Rectal smooth muscle tissue (tissue), 1 donor: ENCODE results near the gene SLIT2.

ENCODE experiments used
- H3K27ac ChIP-seq: one replicate; pipeline ENCODE4 v1.7.0; 2013; ENCODE audit warnings: low read depth, low read length, inconsistent platforms
- H3K27me3 ChIP-seq: one replicate; pipeline ENCODE4 v1.7.0; 2013; ENCODE audit warnings: low read length; ENCODE audit not compliant: control insufficient read depth, insufficient read depth
- H3K36me3 ChIP-seq: one replicate; pipeline ENCODE4 v1.7.0; 2013; ENCODE audit warnings: low read length; ENCODE audit not compliant: control insufficient read depth, insufficient read depth
- H3K4me1 ChIP-seq: one replicate; pipeline ENCODE4 v1.7.0; 2013; ENCODE audit warnings: low read length; ENCODE audit not compliant: control insufficient read depth, insufficient read depth
- H3K4me3 ChIP-seq: one replicate; pipeline ENCODE4 v1.7.0; 2013; ENCODE audit warnings: low read length
- H3K9ac ChIP-seq: one replicate; pipeline ENCODE4 v1.7.0; 2013; ENCODE audit warnings: low read length

The SLIT2 gene

GRCh38 chr4:20251796-20252655 lies at the start of gene SLIT2:
Gene SLIT2, plus strand, starts transcription at chr4:20251905. Its CDS starts 1,911 bp downstream, at chr4:20253816.
- Histone ChIP-seq H3K36me3 (no peaks in the 10 kb centered on the region), H3K9ac (no peak within 1 kb of the TSS), H3K27me3 (no peaks in the 10 kb centered on the region), H3K4me3 (peak within 1 kb of the TSS; percentile 85), H3K27ac (peak within 1 kb of the TSS; percentile 61), H3K4me1 (peaks cover 2% of the 10 kb centered on the region)

- Histone ChIP-seq H3K27ac (no peak overlapping the region), H3K4me1 (no peaks in the 10 kb centered on the region), H3K9ac (no peak overlapping the region), H3K4me3 (no peak overlapping the region), H3K36me3 (no peaks in the 10 kb centered on the region), H3K27me3 (no peaks in the 10 kb centered on the region)
Observed at GRCh38 chr4:20203508-20203907, 48.2 kb upstream of the SLIT2 start.

- Histone ChIP-seq H3K27me3 (no peaks in the 10 kb centered on the region), H3K27ac (no peak overlapping the region), H3K4me1 (no peaks in the 10 kb centered on the region), H3K4me3 (no peak overlapping the region), H3K36me3 (no peaks in the 10 kb centered on the region), H3K9ac (no peak overlapping the region)
Observed at GRCh38 chr4:20217521-20217920, 34.2 kb upstream of the SLIT2 start.

- no peak overlapping the region for H3K27ac ChIP-seq
- no peaks in the 10 kb centered on the region for H3K4me1 ChIP-seq
- no peaks in the 10 kb centered on the region for H3K27me3 ChIP-seq
- no peaks in the 10 kb centered on the region for H3K36me3 ChIP-seq
- H3K9ac ChIP-seq: no peak overlapping the region
- no peak overlapping the region for H3K4me3 ChIP-seq
Observed at GRCh38 chr4:20217951-20218350, 33.8 kb upstream of the SLIT2 start.

GRCh38 chr4:20219521-20219920 lies 32.2 kb upstream of the SLIT2 start:
- no peaks in the 10 kb centered on the region for H3K36me3 ChIP-seq
- no peaks in the 10 kb centered on the region for H3K27me3 ChIP-seq
- no peak overlapping the region for H3K4me3 ChIP-seq
- no peak overlapping the region for H3K27ac ChIP-seq
- no peaks in the 10 kb centered on the region for H3K4me1 ChIP-seq
- no peak overlapping the region for H3K9ac ChIP-seq

GRCh38 chr4:20237894-20238537 lies 13.7 kb upstream of the SLIT2 start:
- H3K4me1 ChIP-seq: no peaks in the 10 kb centered on the region
- no peak overlapping the region for H3K27ac ChIP-seq
- no peak overlapping the region for H3K9ac ChIP-seq
- H3K27me3 ChIP-seq: no peaks in the 10 kb centered on the region
- no peak overlapping the region for H3K4me3 ChIP-seq
- no peaks in the 10 kb centered on the region for H3K36me3 ChIP-seq

GRCh38 chr4:20248155-20248558 lies 3.5 kb upstream of the SLIT2 start:
- Histone ChIP-seq H3K36me3 (no peaks in the 10 kb centered on the region), H3K27me3 (no peaks in the 10 kb centered on the region), H3K9ac (no peak overlapping the region), H3K4me1 (no peaks in the 10 kb centered on the region), H3K27ac (no peak overlapping the region), H3K4me3 (no peak overlapping the region)

GRCh38 chr4:20249333-20249732 lies 2.4 kb upstream of the SLIT2 start:
- Histone ChIP-seq H3K9ac (no peak overlapping the region), H3K4me3 (no peak overlapping the region), H3K4me1 (no peaks in the 10 kb centered on the region), H3K27ac (no peak overlapping the region), H3K36me3 (no peaks in the 10 kb centered on the region), H3K27me3 (no peaks in the 10 kb centered on the region)

- H3K9ac ChIP-seq: no peak overlapping the region
- peak overlapping the region; percentile 61 for H3K27ac ChIP-seq
- peak overlapping the region; percentile 66 for H3K4me3 ChIP-seq
- no peaks in the 10 kb centered on the region for H3K27me3 ChIP-seq
- no peaks in the 10 kb centered on the region for H3K36me3 ChIP-seq
- H3K4me1 ChIP-seq: peaks cover 2% of the 10 kb centered on the region
Observed at GRCh38 chr4:20251031-20251795, 492 bp upstream of the SLIT2 start.

GRCh38 chr4:20252656-20253282 lies 1.1 kb downstream of the SLIT2 start:
- Histone ChIP-seq H3K27me3 (no peaks in the 10 kb centered on the region), H3K27ac (no peak overlapping the region), H3K9ac (no peak overlapping the region)

GRCh38 chr4:20253283-20253734 lies 1.6 kb downstream of the SLIT2 start:
- Histone ChIP-seq H3K36me3 (no peaks in the 10 kb centered on the region), H3K27ac (no peak overlapping the region), H3K4me1 (peaks cover 2% of the 10 kb centered on the region), H3K27me3 (no peaks in the 10 kb centered on the region), H3K9ac (no peak overlapping the region), H3K4me3 (peak overlapping the region; percentile 85)

More at GRCh38 chr4:20252656-20253282, 1.1 kb downstream of the SLIT2 start:
- Histone ChIP-seq H3K4me3 (peak overlapping the region; percentile 85), H3K36me3 (no peaks in the 10 kb centered on the region), H3K4me1 (peaks cover 2% of the 10 kb centered on the region)
